Measurements from ENCODE around the gene PKM.

PKM gene

GRCh38 chr15:72156928-72157327, 74.1 kb downstream of the PKM start:
- no peak for DNase-seq (ENCODE audit: low spot score)

GRCh38 chr15:72155635-72156616, 75.1 kb downstream of the PKM start:
- no peak for FAIRE-seq
- DNase-seq (ENCODE audit: low spot score), result peak; percentile 84

More at GRCh38 chr15:72156928-72157327, 74.1 kb downstream of the PKM start:
- FAIRE-seq, result no peak

- FAIRE-seq (no peak), DNase-seq (ENCODE audit: low spot score) (peak; percentile 83)
Measured at GRCh38 chr15:72155003-72155621, 75.9 kb downstream of the PKM start.

- FAIRE-seq (no peak), DNase-seq (ENCODE audit: low spot score) (no peak)
Measured at GRCh38 chr15:72154316-72154715, 76.7 kb downstream of the PKM start.

- no peak for FAIRE-seq
- DNase-seq (ENCODE audit: low spot score), result no peak
Measured at GRCh38 chr15:72153269-72154000, 77.6 kb downstream of the PKM start.
